SK-N-MC (cell line): ENCODE measurements around the gene ABAT.

Experiments used
- EZH2 ChIP-seq: fragments of 200-600 bp; sonication (generic); IDR thresholded peaks from one replicate; pipeline ENCODE4 v1.6.1; 2017; ENCODE audit warnings: antibody characterized with exemption
- FOXP2 ChIP-seq: optimal IDR thresholded peaks from 2 replicates; pipeline ENCODE3; 2011; ENCODE audit warnings: mild to moderate bottlenecking, moderate library complexity; ENCODE audit not compliant: insufficient read depth; ENCODE audit errors: extremely low read length, control extremely low read depth
- POLR2AphosphoS5 ChIP-seq: IDR thresholded peaks from 2 replicates; pipeline ENCODE4 v1.6.1; 2012; ENCODE audit warnings: mild to moderate bottlenecking, low read depth, low read length, borderline replicate concordance

DNA sequence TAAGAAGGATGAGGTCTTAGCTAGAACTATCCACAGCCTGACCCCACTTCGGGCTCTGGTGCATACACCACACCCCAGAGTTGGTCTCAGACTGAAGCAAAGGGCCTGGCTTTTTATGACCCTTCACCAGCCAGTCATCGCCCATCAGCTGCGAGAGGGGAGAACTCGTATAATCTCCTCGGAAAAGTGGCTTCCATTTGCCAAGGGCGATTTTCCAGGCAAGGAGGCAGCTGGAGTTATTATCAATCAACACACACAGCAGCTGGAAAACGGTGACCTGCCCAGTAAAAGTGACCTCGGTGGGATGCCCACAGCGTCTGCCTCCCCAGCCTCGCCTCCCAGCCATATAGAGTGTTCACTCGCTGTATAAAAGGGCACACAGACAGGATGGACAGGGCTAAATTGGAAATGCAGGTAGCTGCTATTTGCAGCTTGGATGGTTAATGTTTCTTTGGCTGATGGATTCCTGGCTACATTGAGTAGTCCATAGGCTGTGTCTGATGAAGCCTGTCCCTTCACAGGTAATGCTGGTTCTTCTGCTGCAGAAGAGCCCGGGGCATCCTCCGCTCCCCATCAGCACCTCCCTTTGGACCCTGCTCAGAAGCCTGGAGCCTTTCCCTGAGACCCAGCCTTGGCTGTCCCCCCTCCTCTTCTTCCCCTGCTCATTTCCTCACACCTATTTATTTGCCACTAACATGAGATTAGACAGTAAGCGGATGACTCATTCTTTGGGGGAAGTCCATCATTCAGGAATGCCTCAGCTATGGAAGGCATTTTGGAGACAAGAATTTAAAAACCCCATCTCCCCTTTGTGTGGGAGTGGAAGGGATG lies 77.3 kb downstream of the ABAT start:
- TF ChIP-seq EZH2 (no peak), FOXP2 (no peak), POLR2AphosphoS5 (no peak)
